ENCODE measurements around the gene ART1.

Gene ART1

GRCh38 chr11:3666023-3666530, 21.1 kb downstream of the ART1 start:
- no peak for DNase-seq

GRCh38 chr11:3667149-3668035, 22.5 kb downstream of the ART1 start:
- no peak for DNase-seq

- DNase-seq, result no peak
Observed at GRCh38 chr11:3669128-3669527, 24.2 kb downstream of the ART1 start.

- no peak for DNase-seq
Observed at GRCh38 chr11:3669742-3670183, 24.8 kb downstream of the ART1 start.

GRCh38 chr11:3671334-3672254, 26.7 kb downstream of the ART1 start, which contains the start of gene CHRNA10:
TSS of gene CHRNA10 (minus strand) at chr11:3671384. CDS start at chr11:3671312, 72 bp downstream.
- DNase-seq, result no peak

- no peak for DNase-seq
Observed at GRCh38 chr11:3674189-3674588, 29.3 kb downstream of the ART1 start.

GRCh38 chr11:3675971-3676370, 31.0 kb downstream of the ART1 start:
- no peak for DNase-seq

- no peak for DNase-seq
Observed at GRCh38 chr11:3679077-3679476, 34.1 kb downstream of the ART1 start.

GRCh38 chr11:3683039-3683438, 38.1 kb downstream of the ART1 start:
- DNase-seq, result no peak

GRCh38 chr11:3684129-3684818, 39.3 kb downstream of the ART1 start:
- DNase-seq, result no peak

- no peak for DNase-seq
Observed at GRCh38 chr11:3684819-3685172, 39.9 kb downstream of the ART1 start.

- DNase-seq, result no peak
Observed at GRCh38 chr11:3685923-3686322, 41.0 kb downstream of the ART1 start.

- DNase-seq, result no peak
Observed at GRCh38 chr11:3686751-3687150, 41.8 kb downstream of the ART1 start.

GRCh38 chr11:3700410-3700809, 55.5 kb downstream of the ART1 start:
- no peak for DNase-seq

GRCh38 chr11:3700910-3701309, 56.0 kb downstream of the ART1 start:
- DNase-seq, result no peak

GRCh38 chr11:3703383-3703782, 58.5 kb downstream of the ART1 start:
- DNase-seq, result no peak

- no peak for DNase-seq
Observed at GRCh38 chr11:3707176-3707575, 62.2 kb downstream of the ART1 start.

GRCh38 chr11:3709977-3710376, 65.0 kb downstream of the ART1 start:
- no peak for DNase-seq

GRCh38 chr11:3710485-3711259, 65.7 kb downstream of the ART1 start:
- peak; percentile 14 for DNase-seq

GRCh38 chr11:3712274-3712673, 67.3 kb downstream of the ART1 start:
- DNase-seq, result no peak
